ENCODE measurements around the gene SORCS2. TPM values are rescaled to one million over a fixed set of nuclear protein-coding genes. Genes with fewer than 3 reads are reported as not detected.

The SORCS2 gene
- total RNA-seq, 2 donors from 2014 or later, result 1.5 to 1.7 TPM

GRCh38 chr4:7326306-7326692 lies 134.0 kb downstream of the SORCS2 start:
- no peak for DNase-seq (ENCODE audit: low spot score)
- H3K36me3 ChIP-seq, result no peaks in the 10 kb centered on the region
- no peaks in the 10 kb centered on the region for H3K27me3 ChIP-seq
- H3K9me3 ChIP-seq, result no peaks in the 10 kb centered on the region
- no peak overlapping the region for H3K27ac ChIP-seq
- H3K4me3 ChIP-seq, result no peak overlapping the region
- peaks cover 0 to 10% of the 10 kb centered on the region in 2 donors for H3K4me1 ChIP-seq
- TF ChIP-seq, protein P1, sequence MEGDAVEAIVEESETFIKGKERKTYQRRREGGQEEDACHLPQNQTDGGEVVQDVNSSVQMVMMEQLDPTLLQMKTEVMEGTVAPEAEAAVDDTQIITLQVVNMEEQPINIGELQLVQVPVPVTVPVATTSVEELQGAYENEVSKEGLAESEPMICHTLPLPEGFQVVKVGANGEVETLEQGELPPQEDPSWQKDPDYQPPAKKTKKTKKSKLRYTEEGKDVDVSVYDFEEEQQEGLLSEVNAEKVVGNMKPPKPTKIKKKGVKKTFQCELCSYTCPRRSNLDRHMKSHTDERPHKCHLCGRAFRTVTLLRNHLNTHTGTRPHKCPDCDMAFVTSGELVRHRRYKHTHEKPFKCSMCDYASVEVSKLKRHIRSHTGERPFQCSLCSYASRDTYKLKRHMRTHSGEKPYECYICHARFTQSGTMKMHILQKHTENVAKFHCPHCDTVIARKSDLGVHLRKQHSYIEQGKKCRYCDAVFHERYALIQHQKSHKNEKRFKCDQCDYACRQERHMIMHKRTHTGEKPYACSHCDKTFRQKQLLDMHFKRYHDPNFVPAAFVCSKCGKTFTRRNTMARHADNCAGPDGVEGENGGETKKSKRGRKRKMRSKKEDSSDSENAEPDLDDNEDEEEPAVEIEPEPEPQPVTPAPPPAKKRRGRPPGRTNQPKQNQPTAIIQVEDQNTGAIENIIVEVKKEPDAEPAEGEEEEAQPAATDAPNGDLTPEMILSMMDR (IDR thresholded peaks at IDR 0.05), result no peak

DNA sequence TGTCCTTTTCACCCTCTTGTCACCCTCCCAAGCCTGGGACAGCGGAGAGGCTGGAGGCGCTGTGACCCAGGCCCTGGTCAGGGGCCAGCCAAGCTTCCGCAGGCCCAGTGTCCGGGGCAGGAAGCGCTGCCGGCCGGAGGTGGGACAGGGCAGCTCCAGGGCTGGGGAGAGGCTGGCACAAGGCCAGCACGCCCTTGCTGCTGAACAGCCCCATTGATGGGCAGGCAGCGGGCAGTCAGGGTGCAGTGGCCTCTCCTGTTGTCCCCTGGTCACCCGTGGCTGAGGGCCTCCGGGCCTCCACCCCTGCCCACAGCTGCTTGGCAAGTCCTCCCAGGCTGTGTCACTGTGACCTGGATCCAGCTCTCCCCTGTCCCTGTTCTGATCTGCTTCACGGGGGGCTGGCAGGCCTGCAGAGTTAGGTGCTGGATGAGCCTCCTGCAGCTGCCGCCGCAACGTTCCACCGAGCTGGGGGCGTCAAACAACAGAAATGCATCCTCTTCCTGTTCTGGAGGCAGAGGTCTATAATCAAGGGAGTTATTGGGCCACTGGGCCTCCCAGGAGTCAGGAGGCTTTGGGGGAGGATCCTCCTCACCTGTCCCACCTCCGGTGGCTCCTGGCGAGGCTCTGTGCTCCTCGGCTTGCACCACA lies 134.5 kb downstream of the SORCS2 start:
- no peak overlapping the region for H3K27ac ChIP-seq
- no peaks in the 10 kb centered on the region for H3K36me3 ChIP-seq
- no peak overlapping the region for H3K4me3 ChIP-seq
- DNase-seq (ENCODE audit: low spot score), result no peak
- H3K4me1 ChIP-seq, result peaks cover 0 to 10% of the 10 kb centered on the region in 2 donors
- H3K27me3 ChIP-seq, result no peaks in the 10 kb centered on the region
- TF ChIP-seq, protein P1 (IDR thresholded peaks at IDR 0.05), result no peak
- H3K9me3 ChIP-seq, result no peaks in the 10 kb centered on the region

- DNase-seq (ENCODE audit: low spot score), result no peak
- H3K27me3 ChIP-seq, result no peaks in the 10 kb centered on the region
- no peak overlapping the region for H3K27ac ChIP-seq
- peaks cover 0 to 16% of the 10 kb centered on the region in 2 donors for H3K4me1 ChIP-seq
- TF ChIP-seq, protein P1 (IDR thresholded peaks at IDR 0.05), result no peak
- no peak overlapping the region for H3K4me3 ChIP-seq
- H3K9me3 ChIP-seq, result no peaks in the 10 kb centered on the region
- H3K36me3 ChIP-seq, result no peaks in the 10 kb centered on the region
These were observed 135.1 kb downstream of the SORCS2 start for GRCh38 chr4:7327341-7327885.

- Histone ChIP-seq H3K9me3 (no peaks in the 10 kb centered on the region), H3K27ac (no peak overlapping the region), H3K4me3 (no peak overlapping the region), H3K27me3 (no peaks in the 10 kb centered on the region), H3K4me1 (peaks cover 0 to 17% of the 10 kb centered on the region in 2 donors), H3K36me3 (no peaks in the 10 kb centered on the region)
- DNase-seq (ENCODE audit: low spot score), result no peak
- TF ChIP-seq, protein P1 (IDR thresholded peaks at IDR 0.05), result no peak
These were observed 136.0 kb downstream of the SORCS2 start for GRCh38 chr4:7328162-7328912.

DNA sequence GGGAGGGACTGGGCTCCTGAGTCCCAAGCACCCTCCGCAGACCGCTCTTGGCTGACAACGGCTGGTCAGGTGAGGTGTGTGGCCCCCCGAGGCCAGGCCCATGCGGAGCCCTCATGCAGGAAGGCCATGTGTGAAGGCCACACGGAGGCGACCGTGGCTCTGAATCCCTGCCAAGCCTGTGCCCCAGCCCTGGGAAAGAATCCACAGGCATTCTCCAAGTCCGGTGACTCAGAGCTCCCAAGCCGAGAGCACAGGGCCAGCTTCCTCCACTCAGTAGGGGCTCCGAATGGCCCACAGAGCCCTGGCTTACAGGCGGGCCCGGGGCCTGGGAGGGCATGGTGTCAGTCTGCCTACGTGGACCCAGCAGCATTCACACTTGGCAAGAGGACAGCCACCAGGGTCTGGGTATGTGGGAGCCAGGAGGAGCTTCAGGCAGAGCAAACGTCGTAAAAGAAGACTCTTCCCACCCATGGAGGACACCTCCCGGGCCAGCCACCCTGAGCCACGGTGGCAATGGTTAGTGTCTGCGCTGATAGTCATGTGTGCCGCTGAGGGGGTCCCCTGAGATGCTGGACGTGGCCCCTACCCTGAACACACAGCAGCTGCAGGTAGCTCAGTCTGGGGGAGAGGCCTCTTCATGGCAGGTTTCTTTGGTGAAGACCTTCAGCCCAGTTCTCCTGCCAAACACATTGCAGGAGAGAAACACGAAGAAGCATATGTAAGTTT lies 136.7 kb downstream of the SORCS2 start:
- H3K27ac ChIP-seq, result no peak overlapping the region
- H3K4me3 ChIP-seq, result no peak overlapping the region
- TF ChIP-seq, protein P1 (IDR thresholded peaks at IDR 0.05), result no peak
- H3K4me1 ChIP-seq, result peaks cover 0 to 17% of the 10 kb centered on the region in 2 donors
- H3K9me3 ChIP-seq, result no peaks in the 10 kb centered on the region
- no peaks in the 10 kb centered on the region for H3K36me3 ChIP-seq
- H3K27me3 ChIP-seq, result no peaks in the 10 kb centered on the region
- no peak for DNase-seq (ENCODE audit: low spot score)
